ENCODE results near the gene SPART.

The SPART gene

DNA sequence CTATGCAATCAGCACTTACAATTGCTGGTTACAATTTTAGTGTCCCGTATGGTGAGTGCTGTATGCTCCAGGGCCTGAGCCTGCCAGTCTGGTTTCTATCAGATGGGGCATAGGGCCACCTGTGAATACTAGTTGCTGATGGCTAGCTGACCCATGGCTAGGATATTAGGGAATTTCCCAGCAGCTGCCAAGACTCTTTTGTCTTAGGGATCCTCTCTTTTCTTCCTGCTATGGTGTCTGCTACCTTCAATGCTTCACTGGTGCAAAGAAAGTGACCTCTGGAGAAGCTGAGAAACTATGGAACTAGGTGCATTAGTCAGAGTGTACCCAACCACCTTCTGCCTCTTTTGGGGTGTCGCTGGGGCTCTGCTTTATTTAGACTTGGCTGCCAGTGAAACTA lies 60.2 kb downstream of the SPART start:
- H3K27me3 ChIP-seq (ENCODE audit: control insufficient read depth in 1 of 2, insufficient read depth in 1 of 2, low read length in 2 of 2), result no peaks in the 10 kb centered on the region
- WGBS, result 84% methylated on average over 2 of the region's 2 CpGs

DNA sequence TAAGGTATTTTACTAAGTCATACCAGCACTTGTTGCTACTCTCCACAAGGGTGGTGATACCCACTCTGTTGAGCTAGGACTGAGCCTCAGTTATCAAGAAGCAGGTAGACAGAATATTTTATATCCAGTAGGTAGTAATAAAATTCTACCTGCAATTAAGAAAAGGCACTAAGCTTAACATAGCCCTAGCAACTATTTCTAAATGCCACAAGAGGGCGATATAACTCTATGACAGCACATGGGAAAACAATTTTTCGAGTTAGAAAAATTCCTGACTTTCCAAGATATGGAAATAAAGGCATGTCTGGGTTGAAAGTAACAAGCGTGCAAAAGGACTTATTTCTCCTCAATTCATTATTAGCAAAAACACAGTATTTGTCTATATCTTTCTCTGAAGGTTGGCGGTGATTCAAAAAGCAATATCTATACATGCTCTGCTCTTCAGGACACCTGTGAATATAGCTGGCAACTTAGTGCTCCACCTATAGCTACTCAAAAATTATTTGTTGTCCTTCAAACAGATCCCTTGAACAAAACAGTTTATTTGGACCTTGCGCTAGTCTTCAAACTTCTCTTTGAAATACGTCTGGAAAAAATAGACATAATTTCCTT lies 63.3 kb downstream of the SPART start:
- H3K18ac ChIP-seq (ENCODE audit: low read depth in 1 of 2, low read length in 2 of 2), result no peak overlapping the region
- H2AFZ ChIP-seq (ENCODE audit: low read depth, low read length), result no peak overlapping the region
- peaks cover 0 to 4% of the 10 kb centered on the region in 2 experiments for H3K36me3 ChIP-seq (ENCODE audit: control insufficient read depth in 1 of 2, insufficient read depth in 2 of 2, low read depth in 1 of 2, low read length in 2 of 2)
- no peak overlapping the region for H3K14ac ChIP-seq (ENCODE audit: low read length in 2 of 2)
- no peak overlapping the region for H3K4me3 ChIP-seq (ENCODE audit: insufficient read depth in 1 of 2, low read depth in 1 of 2, low read length in 2 of 2)
- no peaks in the 10 kb centered on the region for H3K27me3 ChIP-seq (ENCODE audit: control insufficient read depth in 1 of 2, insufficient read depth in 1 of 2, low read length in 2 of 2)
- no peak overlapping the region for H2AK5ac ChIP-seq (ENCODE audit: low read length, severe bottlenecking)
- H3K79me1 ChIP-seq (replicated peaks; ENCODE audit: low read length, poor library complexity, severe bottlenecking), result no peaks in the 10 kb centered on the region
- H2BK120ac ChIP-seq (ENCODE audit: low read depth, low read length), result no peak overlapping the region
- H2BK5ac ChIP-seq (ENCODE audit: low read depth, low read length, poor library complexity, severe bottlenecking), result no peak overlapping the region
- no peak overlapping the region for H3K9ac ChIP-seq (ENCODE audit: low read length)
- H3K23ac ChIP-seq (ENCODE audit: low read length in 2 of 2), result no peak overlapping the region
- no peaks in the 10 kb centered on the region for H3K4me1 ChIP-seq (ENCODE audit: control insufficient read depth, insufficient read depth, low read depth, low read length)
- no peak overlapping the region for H4K8ac ChIP-seq (ENCODE audit: low read length)
- no peak overlapping the region for H4K91ac ChIP-seq (ENCODE audit: low read length)
- no peak overlapping the region for H3K4ac ChIP-seq (ENCODE audit: low read depth in 1 of 2, low read length in 2 of 2)
- H3K27ac ChIP-seq (ENCODE audit: low read length, poor library complexity, severe bottlenecking), result no peak overlapping the region
- peaks cover 4% of the 10 kb centered on the region for H3K9me3 ChIP-seq (ENCODE audit: control insufficient read depth, low read length)
- H3K4me2 ChIP-seq (ENCODE audit: low read length, poor library complexity, severe bottlenecking), result no peak overlapping the region
- H2BK15ac ChIP-seq (ENCODE audit: low read depth, poor library complexity, severe bottlenecking), result no peak overlapping the region
- H2BK12ac ChIP-seq (ENCODE audit: low read length in 2 of 2), result no peak overlapping the region
- peak; percentile 50 for DNase-seq
- WGBS, result 74% methylated on average over 4 of the region's 6 CpGs

More for the DNA sequence above, 60.2 kb downstream of the SPART start:
- H3K9me3 ChIP-seq (ENCODE audit: control insufficient read depth, low read length), result peaks cover 17% of the 10 kb centered on the region
- H2AFZ ChIP-seq (ENCODE audit: low read depth, low read length), result no peak overlapping the region
- H2AK5ac ChIP-seq (ENCODE audit: low read length, severe bottlenecking), result no peak overlapping the region
- no peak overlapping the region for H4K8ac ChIP-seq (ENCODE audit: low read length)
- H3K4me2 ChIP-seq (ENCODE audit: low read length, poor library complexity, severe bottlenecking), result no peak overlapping the region
- no peak overlapping the region for H2BK120ac ChIP-seq (ENCODE audit: low read depth, low read length)
- H4K91ac ChIP-seq (ENCODE audit: low read length), result no peak overlapping the region
- H3K79me1 ChIP-seq (replicated peaks; ENCODE audit: low read length, poor library complexity, severe bottlenecking), result no peaks in the 10 kb centered on the region
- no peaks in the 10 kb centered on the region for H3K36me3 ChIP-seq (ENCODE audit: control insufficient read depth in 1 of 2, insufficient read depth in 2 of 2, low read depth in 1 of 2, low read length in 2 of 2)
- DNase-seq, result no peak
- H2BK12ac ChIP-seq (ENCODE audit: low read length in 2 of 2), result no peak overlapping the region
- no peak overlapping the region for H3K14ac ChIP-seq (ENCODE audit: low read length in 2 of 2)
- H3K9ac ChIP-seq (ENCODE audit: low read length), result no peak overlapping the region
- H3K18ac ChIP-seq (ENCODE audit: low read depth in 1 of 2, low read length in 2 of 2), result no peak overlapping the region
- no peaks in the 10 kb centered on the region for H3K4me1 ChIP-seq (ENCODE audit: control insufficient read depth, insufficient read depth, low read depth, low read length)
- H3K23ac ChIP-seq (ENCODE audit: low read length in 2 of 2), result no peak overlapping the region
- H3K4ac ChIP-seq (ENCODE audit: low read depth in 1 of 2, low read length in 2 of 2), result no peak overlapping the region
- H3K4me3 ChIP-seq (ENCODE audit: insufficient read depth in 1 of 2, low read depth in 1 of 2, low read length in 2 of 2), result no peak overlapping the region
- H2BK15ac ChIP-seq (ENCODE audit: low read depth, poor library complexity, severe bottlenecking), result no peak overlapping the region
- no peak overlapping the region for H3K27ac ChIP-seq (ENCODE audit: low read length, poor library complexity, severe bottlenecking)
- H2BK5ac ChIP-seq (ENCODE audit: low read depth, low read length, poor library complexity, severe bottlenecking), result no peak overlapping the region

DNA sequence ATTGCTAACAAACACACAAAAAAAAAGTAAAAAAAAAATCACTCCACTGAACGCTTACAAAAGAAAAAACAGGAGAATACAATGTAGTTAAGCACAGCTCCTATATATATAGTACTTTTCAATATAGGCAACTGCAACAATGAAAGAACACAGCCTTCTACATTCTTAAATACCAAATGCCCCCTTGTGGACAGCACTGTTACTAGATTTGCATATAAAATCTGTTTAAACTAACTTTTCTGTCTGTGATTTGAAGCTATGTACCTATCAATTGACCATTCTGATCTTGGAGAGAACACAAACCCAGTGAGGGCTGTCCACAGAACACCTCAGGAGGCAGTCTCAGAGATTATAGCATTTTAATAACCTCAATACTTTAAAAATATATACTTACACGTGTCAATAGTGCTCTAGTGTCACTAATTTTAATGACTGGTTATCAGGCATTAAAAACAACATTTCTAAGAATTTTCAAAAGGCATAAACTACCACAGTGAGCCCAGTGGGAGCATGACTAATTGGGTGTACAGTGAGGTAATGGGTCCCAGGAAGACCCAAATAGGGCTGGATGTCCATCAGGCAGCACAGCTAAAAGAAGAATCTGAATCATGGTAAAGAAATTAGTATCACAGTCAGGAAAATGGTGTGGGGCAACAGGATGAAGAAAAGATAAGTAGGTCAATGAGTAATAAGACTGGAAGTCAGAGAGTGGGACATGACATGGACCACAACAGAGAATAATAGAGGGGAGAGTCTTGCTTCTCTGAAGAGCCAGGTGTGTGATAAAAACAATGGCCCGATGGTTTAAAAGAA lies 70.8 kb downstream of the SPART start:
- Histone ChIP-seq H4K8ac (ENCODE audit: low read length) (no peak overlapping the region), H2BK5ac (ENCODE audit: low read depth, low read length, poor library complexity, severe bottlenecking) (no peak overlapping the region), H3K18ac (ENCODE audit: low read depth in 1 of 2, low read length in 2 of 2) (no peak overlapping the region), H3K4me2 (ENCODE audit: low read length, poor library complexity, severe bottlenecking) (no peak overlapping the region), H3K36me3 (ENCODE audit: control insufficient read depth in 1 of 2, insufficient read depth in 2 of 2, low read depth in 1 of 2, low read length in 2 of 2) (no peaks in the 10 kb centered on the region), H2BK120ac (ENCODE audit: low read depth, low read length) (no peak overlapping the region), H3K9me3 (ENCODE audit: control insufficient read depth, low read length) (no peaks in the 10 kb centered on the region), H3K79me1 (replicated peaks; ENCODE audit: low read length, poor library complexity, severe bottlenecking) (no peaks in the 10 kb centered on the region), H3K4me3 (ENCODE audit: insufficient read depth in 1 of 2, low read depth in 1 of 2, low read length in 2 of 2) (no peak overlapping the region), H2BK12ac (ENCODE audit: low read length in 2 of 2) (no peak overlapping the region), H3K9ac (ENCODE audit: low read length) (peak overlapping the region; percentile 66), H3K27ac (ENCODE audit: low read length, poor library complexity, severe bottlenecking) (no peak overlapping the region), H2BK15ac (ENCODE audit: low read depth, poor library complexity, severe bottlenecking) (no peak overlapping the region), H3K14ac (ENCODE audit: low read length in 2 of 2) (no peak overlapping the region), H3K4ac (ENCODE audit: low read depth in 1 of 2, low read length in 2 of 2) (no peak overlapping the region), H2AFZ (ENCODE audit: low read depth, low read length) (no peak overlapping the region), H3K27me3 (ENCODE audit: control insufficient read depth in 1 of 2, insufficient read depth in 1 of 2, low read length in 2 of 2) (no peaks in the 10 kb centered on the region), H2AK5ac (ENCODE audit: low read length, severe bottlenecking) (no peak overlapping the region), H4K91ac (ENCODE audit: low read length) (no peak overlapping the region), H3K4me1 (ENCODE audit: control insufficient read depth, insufficient read depth, low read depth, low read length) (no peaks in the 10 kb centered on the region), H3K23ac (ENCODE audit: low read length in 2 of 2) (no peak overlapping the region)
- peak; percentile 60 for DNase-seq
- 100% methylated on average over 1 of the region's 3 CpGs for WGBS

DNA sequence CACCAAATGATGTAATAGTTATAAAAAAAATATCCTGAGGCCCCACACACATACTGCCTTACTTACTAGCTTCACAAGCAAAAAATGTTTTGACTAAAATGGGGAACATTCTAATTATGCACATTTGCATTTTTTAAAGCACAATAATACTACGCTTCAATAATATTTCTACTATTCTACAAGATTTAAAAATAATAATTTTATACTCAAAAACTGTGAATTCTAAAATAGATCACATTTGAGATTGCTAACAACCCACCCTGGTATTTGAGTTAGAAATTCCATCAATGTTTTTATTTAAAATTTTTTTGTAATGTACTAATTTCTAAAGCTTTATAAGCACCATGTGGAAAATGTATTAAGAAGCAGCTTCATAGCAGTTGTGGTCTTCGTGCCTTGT lies 72.8 kb downstream of the SPART start:
- Histone ChIP-seq H3K18ac (ENCODE audit: low read depth in 1 of 2, low read length in 2 of 2) (no peak overlapping the region), H3K27me3 (ENCODE audit: control insufficient read depth in 1 of 2, insufficient read depth in 1 of 2, low read length in 2 of 2) (no peaks in the 10 kb centered on the region), H3K36me3 (ENCODE audit: control insufficient read depth in 1 of 2, insufficient read depth in 2 of 2, low read depth in 1 of 2, low read length in 2 of 2) (no peaks in the 10 kb centered on the region), H2BK12ac (ENCODE audit: low read length in 2 of 2) (no peak overlapping the region), H4K8ac (ENCODE audit: low read length) (no peak overlapping the region), H3K27ac (ENCODE audit: low read length, poor library complexity, severe bottlenecking) (no peak overlapping the region), H3K4me3 (ENCODE audit: insufficient read depth in 1 of 2, low read depth in 1 of 2, low read length in 2 of 2) (no peak overlapping the region), H3K9ac (ENCODE audit: low read length) (no peak overlapping the region), H3K23ac (ENCODE audit: low read length in 2 of 2) (no peak overlapping the region), H3K79me1 (replicated peaks; ENCODE audit: low read length, poor library complexity, severe bottlenecking) (no peaks in the 10 kb centered on the region), H3K4me2 (ENCODE audit: low read length, poor library complexity, severe bottlenecking) (no peak overlapping the region), H2BK5ac (ENCODE audit: low read depth, low read length, poor library complexity, severe bottlenecking) (no peak overlapping the region), H3K14ac (ENCODE audit: low read length in 2 of 2) (no peak overlapping the region), H2AFZ (ENCODE audit: low read depth, low read length) (no peak overlapping the region), H2BK120ac (ENCODE audit: low read depth, low read length) (no peak overlapping the region), H3K4me1 (ENCODE audit: control insufficient read depth, insufficient read depth, low read depth, low read length) (no peaks in the 10 kb centered on the region), H3K4ac (ENCODE audit: low read depth in 1 of 2, low read length in 2 of 2) (no peak overlapping the region), H3K9me3 (ENCODE audit: control insufficient read depth, low read length) (no peaks in the 10 kb centered on the region), H2BK15ac (ENCODE audit: low read depth, poor library complexity, severe bottlenecking) (no peak overlapping the region), H2AK5ac (ENCODE audit: low read length, severe bottlenecking) (no peak overlapping the region), H4K91ac (ENCODE audit: low read length) (no peak overlapping the region)
- WGBS, result 96% methylated on average over 1 of the region's 2 CpGs
- no peak for DNase-seq

All from mesenchymal stem cell (in vitro differentiated cells and primary cell).